ENCODE data around the gene BOC. TPM values are rescaled to one million over a fixed set of nuclear protein-coding genes. Genes with fewer than 3 reads are reported as not detected.

BOC gene
- total and polyA plus RNA-seq, 2 of the 8 experiments (the other 6 are each of a cell fraction or from before 2014, with no cell fraction given): 6.9 to 9.3 TPM

- DNase-seq (ENCODE audit: low read depth in 1 of 2, low spot score in 2 of 2) (no peak), FAIRE-seq (no peak)
- H3K4me2 ChIP-seq (ENCODE audit: insufficient read depth in 1 of 2, low read depth in 2 of 2, low read length in 2 of 2): no peak overlapping the region
- H4K91ac ChIP-seq (replicated peaks; ENCODE audit: insufficient read length, low read length): no peak overlapping the region
- H3K4me1 ChIP-seq (replicated peaks in 1 of 4; ENCODE audit: control insufficient read depth in 3 of 4, insufficient read depth in 4 of 4, low read length in 3 of 4): peaks cover 2 to 6% (median 3%) of the 10 kb centered on the region in 4 experiments; a peak in 5 of 7 replicates
- H3K9me3 ChIP-seq (ENCODE audit: insufficient read depth in 2 of 2, low read depth in 1 of 2, low read length in 1 of 2): no peaks in the 10 kb centered on the region
- peaks cover 0 to 6% (median 3%) of the 10 kb centered on the region in 4 experiments; a peak in 2 of 7 replicates for H3K27me3 ChIP-seq (replicated peaks in 1 of 4; ENCODE audit: control insufficient read depth in 3 of 4, extremely low read depth in 1 of 4, insufficient read depth in 3 of 4, low read length in 3 of 4)
- POLR2A ChIA-PET (ENCODE audit: partially characterized antibody): no interaction called here
- H3K27ac ChIP-seq (ENCODE audit: low read depth, low read length): no peak overlapping the region
- H2BK15ac ChIP-seq (ENCODE audit: low read length): no peak overlapping the region
- H3K23ac ChIP-seq (ENCODE audit: insufficient read length): no peak overlapping the region
- no peak overlapping the region for H2BK5ac ChIP-seq (ENCODE audit: low read depth, low read length)
- 0 out of 4 replicates have a peak, but pooled peaks cover 0 to 2% of the 10 kb centered on the region in 2 experiments for H3K79me2 ChIP-seq (ENCODE audit: control insufficient read depth in 1 of 2, insufficient read depth in 2 of 2, low read length in 2 of 2)
- H2BK120ac ChIP-seq (replicated peaks; ENCODE audit: low read depth, low read length): no peak overlapping the region
- H3K79me1 ChIP-seq (ENCODE audit: low read depth, low read length): no peaks in the 10 kb centered on the region
- no peak overlapping the region for H4K8ac ChIP-seq (ENCODE audit: extremely low read depth, insufficient read depth, low read length)
- no peak overlapping the region for H2BK20ac ChIP-seq (ENCODE audit: low read length)
- no peak overlapping the region for H3K4me3 ChIP-seq (ENCODE audit: extremely low read depth in 1 of 4, insufficient read depth in 2 of 4, low read depth in 3 of 4, low read length in 4 of 4)
- H3K23me2 ChIP-seq (ENCODE audit: low read depth, low read length): no peaks in the 10 kb centered on the region
- no peak overlapping the region for H3K14ac ChIP-seq (ENCODE audit: insufficient read length)
- 78% methylated on average over 1 of the region's 1 CpG; no CpG with 5 or more reads in 1 of the 2 experiments for WGBS, 2 experiments (ENCODE audit: extremely low coverage in 1 of 2, insufficient coverage in 1 of 2, insufficient read length in 1 of 2, insufficient replicate concordance in 2 of 2, low coverage in 1 of 2, low lambda C conversion rate in 2 of 2, missing lambda C conversion rate in 1 of 2)
- no peak overlapping the region for H2AK5ac ChIP-seq (ENCODE audit: low read depth, low read length)
- no peak overlapping the region for H2BK12ac ChIP-seq (ENCODE audit: low read depth, low read length)
- no peak overlapping the region for H4K5ac ChIP-seq (ENCODE audit: insufficient read length, low read depth, low read length)
- no peak overlapping the region for H3K9ac ChIP-seq (replicated peaks in 1 of 4; ENCODE audit: extremely low read depth in 1 of 4, low read depth in 3 of 4, low read length in 3 of 4)
- H3K36me3 ChIP-seq (ENCODE audit: control insufficient read depth in 2 of 4, insufficient read depth in 4 of 4, low read length in 3 of 4): peaks cover 0 to 3% (median 0%) of the 10 kb centered on the region in 4 experiments; a peak in 1 of 8 replicates
- H3K18ac ChIP-seq (ENCODE audit: extremely low read depth, low read length): no peak overlapping the region
- no peaks in the 10 kb centered on the region for H4K20me1 ChIP-seq (replicated peaks in 1 of 2; ENCODE audit: control insufficient read depth in 1 of 2, insufficient read depth in 2 of 2, low read length in 2 of 2)
- no peak overlapping the region for H3K4ac ChIP-seq (replicated peaks; ENCODE audit: insufficient read length, low read depth, low read length)
- H3K56ac ChIP-seq (replicated peaks; ENCODE audit: insufficient read length, low read depth, low read length): no peak overlapping the region
- CTCF ChIA-PET (ENCODE audit: partially characterized antibody): interaction anchor here (1.2 to 3.0 kb wide), 5 partner anchors 37 to 132 kb away, joined by 4 to 12 read pairs (median 6); no protein-coding TSS in a partner anchor
- no peak overlapping the region for H2AFZ ChIP-seq (ENCODE audit: low read length)
- TF ChIP-seq ZNF274 (IDR thresholded peaks at IDR 0.05; ENCODE audit: borderline replicate concordance, extremely low read depth, low read length): no peak
- TF ChIP-seq CTBP2 (IDR thresholded peaks at IDR 0.05; ENCODE audit: borderline replicate concordance, insufficient read depth, insufficient read length, low read length): no peak
- TF ChIP-seq GTF2F1 (IDR thresholded peaks at IDR 0.05; ENCODE audit: borderline replicate concordance, low read depth, low read length): no peak
- no peak for TF ChIP-seq POLR2A (IDR thresholded peaks at IDR 0.05; ENCODE audit: control extremely low read depth in 1 of 2, low read depth in 2 of 2, low read length in 2 of 2)
- no peak for TF ChIP-seq TEAD4 (IDR thresholded peaks at IDR 0.05; ENCODE audit: low read depth, low read length)
- no peak for TF ChIP-seq BRCA1 (IDR thresholded peaks at IDR 0.05; ENCODE audit: low read depth, low read length)
- TF ChIP-seq HDAC6 (IDR thresholded peaks at IDR 0.05; ENCODE audit: low read depth, low read length): no peak
- TF ChIP-seq KDM1A (IDR thresholded peaks at IDR 0.05; ENCODE audit: borderline replicate concordance, low read length): no peak
- no peak for TF ChIP-seq CHD2 (IDR thresholded peaks at IDR 0.05; ENCODE audit: low read length)
- no peak for TF ChIP-seq ATF2 (IDR thresholded peaks at IDR 0.05; ENCODE audit: low read length)
- TF ChIP-seq RNF2 (IDR thresholded peaks at IDR 0.05; ENCODE audit: borderline replicate concordance, low read depth, low read length, missing control alignments, poor library complexity, severe bottlenecking): no peak
- no peak for TF ChIP-seq CBX5 (IDR thresholded peaks at IDR 0.05; ENCODE audit: low read depth, low read length)
- no peak for TF ChIP-seq GABPA (IDR thresholded peaks at IDR 0.05; ENCODE audit: borderline replicate concordance, insufficient read depth, low read length)
These were observed 7.3 kb downstream of the BOC start for GRCh38 chr3:113218681-113219045.
